Keratinocyte (primary cell): ENCODE measurements around the gene TCF7L2. TPM values are rescaled to one million over a fixed set of nuclear protein-coding genes. Genes with fewer than 3 reads are reported as not detected.

Source experiments
- DNase-seq: peaks from one replicate; pipeline ENCODE4 v3.0.0-alpha.2; 2011; ENCODE audit warnings: low read depth, missing footprints, low spot score
- FAIRE-seq: peaks from 2 replicates; lab custom pipeline; 2011; peaks lifted over from hg19 to GRCh38; lab: Jason Lieb, UNC
- H2AFZ ChIP-seq: 2 replicates; pipeline ENCODE4 v1.6.0; 2012; ENCODE audit warnings: low read length, control low read depth, inconsistent platforms; ENCODE audit not compliant: control insufficient read depth
- H3K27ac ChIP-seq: 2 replicates; pipeline ENCODE4 v1.5.1; 2011; ENCODE audit warnings: low read length; ENCODE audit not compliant: control insufficient read depth, insufficient read depth
- H3K27me3 ChIP-seq: 3 replicates; pipeline ENCODE4 v1.6.0; 2011; ENCODE audit warnings: low read length; ENCODE audit not compliant: control insufficient read depth, insufficient read depth; ENCODE audit errors: extremely low read depth
- H3K36me3 ChIP-seq, 2 experiments: 2 replicates in 1 of 2; 3 replicates in 1 of 2; pipeline ENCODE4 v1.5.1; 2011; ENCODE audit warnings: low read length in 2 of 2, mild to moderate bottlenecking in 1 of 2; ENCODE audit not compliant: control insufficient read depth in 2 of 2, insufficient read depth in 2 of 2; ENCODE audit errors: extremely low read depth in 1 of 2
- H3K4me1 ChIP-seq: 3 replicates; pipeline ENCODE4 v1.5.1; 2011; ENCODE audit warnings: low read length; ENCODE audit not compliant: control insufficient read depth, insufficient read depth; ENCODE audit errors: extremely low read depth
- H3K4me2 ChIP-seq: 3 replicates; pipeline ENCODE4 v1.6.0; 2011; ENCODE audit warnings: low read depth, low read length; ENCODE audit not compliant: control insufficient read depth, insufficient read depth; ENCODE audit errors: extremely low read depth
- H3K4me3 ChIP-seq, 3 experiments: fragments of 200-600 bp in 1 of 3; sonication (generic) in 1 of 3; 2 replicates in 2 of 3; 3 replicates in 1 of 3; pipeline ENCODE4 v1.5.1; 2011 to 2016; ENCODE audit warnings: low read length in 3 of 3, mild to moderate bottlenecking in 3 of 3, control low read depth in 2 of 3, inconsistent platforms in 1 of 3, low read depth in 1 of 3, mixed read lengths in 1 of 3, mixed run types in 1 of 3, moderate library complexity in 1 of 3; ENCODE audit not compliant: control insufficient read depth in 2 of 3, insufficient read depth in 2 of 3; ENCODE audit errors: extremely low read depth in 1 of 3
- H3K79me2 ChIP-seq: 2 replicates; pipeline ENCODE4 v1.6.0; 2012; ENCODE audit warnings: low read length; ENCODE audit not compliant: control insufficient read depth, insufficient read depth
- H3K9ac ChIP-seq: 3 replicates; pipeline ENCODE4 v1.6.0; 2011; ENCODE audit warnings: low read length; ENCODE audit not compliant: control insufficient read depth, insufficient read depth; ENCODE audit errors: extremely low read depth
- H3K9me1 ChIP-seq: 3 replicates; pipeline ENCODE4 v1.6.0; 2011; ENCODE audit warnings: low read length; ENCODE audit not compliant: control insufficient read depth, insufficient read depth; ENCODE audit errors: extremely low read depth
- H3K9me3 ChIP-seq: 2 replicates; pipeline ENCODE4 v1.5.1; 2012; ENCODE audit warnings: low read depth, low read length; ENCODE audit not compliant: control insufficient read depth
- H4K20me1 ChIP-seq: 3 replicates; pipeline ENCODE4 v1.6.0; 2011; ENCODE audit warnings: low read length; ENCODE audit not compliant: control insufficient read depth, insufficient read depth; ENCODE audit errors: extremely low read depth
- CTCF ChIP-seq, 3 experiments: IDR thresholded peaks in 1 of 3; conservative IDR thresholded peaks in 1 of 3; optimal IDR thresholded peaks in 1 of 3; 2 replicates in 2 of 3; 3 replicates in 1 of 3; pipeline versions ENCODE3 to v1.5.1; 2011; ENCODE audit warnings: low read length in 3 of 3, mild to moderate bottlenecking in 3 of 3, moderate library complexity in 2 of 3, control low read depth in 1 of 3, inconsistent platforms in 1 of 3; ENCODE audit not compliant: insufficient read depth in 2 of 3; ENCODE audit errors: extremely low read depth in 1 of 3
- EZH2 ChIP-seq: IDR thresholded peaks from one replicate; pipeline ENCODE4 v1.6.1; 2012; ENCODE audit warnings: inconsistent platforms, mild to moderate bottlenecking, low read length, moderate library complexity
- dilution Hi-C: fragments of 300-500 bp; cut with MboI; formaldehyde crosslinking; loops from one replicate; pipeline ENCODE4 v1.7.0; 2020; ENCODE audit warnings: low sequenced_read_pairs; ENCODE audit not compliant: extremely low pct_ligation_motif_present
- polyA plus RNA-seq, 5 experiments: library from polyadenylated mRNA; depleted of rRNA in 3 of 5; stranded (reverse) in 3 of 5; stranded (forward) in 1 of 5; unstranded in 1 of 5; fragments of >200 nt; gene quantifications; 1 replicate in 1 of 5; 2 replicates in 3 of 5; 3 replicates in 1 of 5; pipeline versions ENCODE4 v1.2.1 to v1.2.3, GENCODE V29; 2011 to 2012; ENCODE audit warnings: missing spikeins in 2 of 5, low read depth in 1 of 5, low replicate concordance in 1 of 5

Gene TCF7L2
- polyA plus RNA-seq, 1 donor (not counting 4 experiments of a cell fraction or from before 2014, with no cell fraction given), result 2.5 TPM

- H4K20me1 ChIP-seq, result no peaks in the 10 kb centered on the region
- no peaks in the 10 kb centered on the region for H3K4me1 ChIP-seq
- TF ChIP-seq CTCF (optimal IDR thresholded peaks at IDR 0.05 in 1 of 3, IDR thresholded peaks at IDR 0.05 in 1 of 3, conservative IDR thresholded peaks at IDR 0.05 in 1 of 3; ENCODE audit: extremely low read depth in 1 of 3, insufficient read depth in 2 of 3, low read length in 3 of 3) (no peak), EZH2 (no peak)
- H3K27me3 ChIP-seq, result no peaks in the 10 kb centered on the region
- no peak overlapping the region for H3K4me3 ChIP-seq
- no peaks in the 10 kb centered on the region for H3K9me1 ChIP-seq
- dilution Hi-C loops, result no loop called here
- no peak overlapping the region for H2AFZ ChIP-seq
- no peak overlapping the region for H3K9ac ChIP-seq
- H3K9me3 ChIP-seq, result no peaks in the 10 kb centered on the region
- H3K79me2 ChIP-seq, result no peaks in the 10 kb centered on the region
- DNase-seq (no peak), FAIRE-seq (no peak)
- no peaks in the 10 kb centered on the region for H3K36me3 ChIP-seq
- H3K27ac ChIP-seq, result no peak overlapping the region
- no peak overlapping the region for H3K4me2 ChIP-seq
These were observed 185.0 kb downstream of the TCF7L2 start for GRCh38 chr10:113135025-113135424.

GRCh38 chr10:113137941-113138685, 188.1 kb downstream of the TCF7L2 start:
- Histone ChIP-seq H3K4me2 (no peak overlapping the region), H4K20me1 (no peaks in the 10 kb centered on the region), H3K27ac (no peak overlapping the region), H3K36me3 (peaks cover 0 to 8% of the 10 kb centered on the region in 2 experiments), H3K4me3 (no peak overlapping the region), H3K27me3 (no peaks in the 10 kb centered on the region), H2AFZ (no peak overlapping the region), H3K9me3 (no peaks in the 10 kb centered on the region), H3K9ac (no peak overlapping the region), H3K9me1 (no peaks in the 10 kb centered on the region), H3K79me2 (no peaks in the 10 kb centered on the region), H3K4me1 (no peaks in the 10 kb centered on the region)
- dilution Hi-C loops, result no loop called here
- FAIRE-seq (no peak), DNase-seq (no peak)
- no peak for TF ChIP-seq CTCF (optimal IDR thresholded peaks at IDR 0.05 in 1 of 3, IDR thresholded peaks at IDR 0.05 in 1 of 3, conservative IDR thresholded peaks at IDR 0.05 in 1 of 3; ENCODE audit: extremely low read depth in 1 of 3, insufficient read depth in 2 of 3, low read length in 3 of 3)
- TF ChIP-seq EZH2, result no peak
